Body of pancreas (tissue), 4 donors: Measurements from ENCODE around the gene PNLIPRP1. TPM values are rescaled to one million over a fixed set of nuclear protein-coding genes. Genes with fewer than 3 reads are reported as not detected.

Experiments
- ATAC-seq: fragments of 150-250 bp; one replicate; pipeline ENCODE4 v1.9.1; 2016
- DNase-seq, 4 donors: peaks; one replicate each; pipeline ENCODE4 v3.0.0-alpha.2; 2019
- H3K27ac ChIP-seq, 4 donors: fragments of 200-600 bp; sonication (generic); 1 replicate in 3 of 4; 2 replicates in 1 of 4; pipeline versions ENCODE4 v1.5.1 to v1.6.1; 2016 to 2019; ENCODE audit warnings: mild to moderate bottlenecking in 1 of 4, mixed read lengths in 1 of 4, moderate library complexity in 1 of 4
- H3K27me3 ChIP-seq, 2 donors: fragments of 200-600 bp; sonication (generic); one replicate each; pipeline ENCODE4 v1.6.0; 2016; ENCODE audit warnings: mild to moderate bottlenecking in 1 of 2
- H3K36me3 ChIP-seq, 2 donors: fragments of 200-600 bp; sonication (generic); replicated peaks in 1 of 2; 2 replicates each; pipeline ENCODE4 v1.5.1; 2016; ENCODE audit warnings: low read depth in 2 of 2; ENCODE audit not compliant: insufficient read depth in 1 of 2
- H3K4me1 ChIP-seq: fragments of 200-600 bp; sonication (generic); one replicate; pipeline ENCODE4 v1.6.0; 2016
- H3K4me3 ChIP-seq, 2 donors: fragments of 200-600 bp; sonication (generic); 1 replicate in 1 of 2; 2 replicates in 1 of 2; pipeline ENCODE4 v1.5.1; 2016 to 2019
- H3K9me3 ChIP-seq, 3 donors: fragments of 200-600 bp; sonication (generic); 1 replicate in 2 of 3; 2 replicates in 1 of 3; pipeline ENCODE4 v1.5.1; 2016
- CTCF ChIP-seq, 7 experiments: fragments of 450-650 bp in 4 of 7; fragments of 200-600 bp in 3 of 7; sonication (generic) in 3 of 7; IDR thresholded peaks; one replicate each; pipeline ENCODE4 v1.5.1; 2016 to 2019; ENCODE audit warnings: antibody characterized with exemption in 7 of 7
- POLR2A ChIP-seq, 3 donors: fragments of 450-650 bp; IDR thresholded peaks; one replicate each; pipeline ENCODE4 v1.6.1; 2016; ENCODE audit warnings: antibody characterized with exemption in 3 of 3, mild to moderate bottlenecking in 2 of 3
- WGBS, 2 donors: methylation state at CpG; one replicate each; pipeline ENCODE4 v1.1.5; 2017; 5-methylcytosine and 5-hydroxymethylcytosine counted together
- intact Hi-C: fragments of 100-400 bp; cut with DNase I; formaldehyde crosslinking; loops from one replicate; pipeline ENCODE4 v1.15.1; 2023
- total RNA-seq, 2 donors: library from RNA; depleted of rRNA; stranded (reverse); fragments of >200 nt; gene quantifications; one replicate each; pipeline ENCODE4 v1.1.0, GENCODE V29; 2016

Gene PNLIPRP1
- total RNA-seq, 2 donors from 2014 or later: 3,318 to 4,534 TPM

DNA sequence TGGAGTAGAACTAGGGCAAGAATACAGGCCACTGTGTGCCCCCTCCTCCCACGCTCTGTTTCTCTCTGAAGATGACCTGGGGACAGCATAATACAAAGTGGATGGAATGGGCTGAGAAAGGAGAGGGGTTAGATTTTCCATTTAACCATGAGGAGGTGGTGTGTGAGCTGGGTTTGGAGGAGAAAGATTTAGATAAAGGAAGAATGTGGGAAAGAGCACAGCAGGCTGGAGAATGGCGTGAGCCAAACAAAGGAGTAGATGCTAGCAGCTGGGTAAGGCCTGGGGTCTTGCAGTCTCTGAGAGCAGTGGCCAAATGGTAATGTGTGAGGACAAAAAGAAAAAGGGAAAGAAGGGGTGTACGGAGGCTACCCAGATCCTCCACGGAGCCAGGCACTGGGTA lies 38.6 kb downstream of the PNLIPRP1 start:
- 16 to 36% methylated on average over 4 of the region's 4 CpGs for WGBS, 2 donors
- Histone ChIP-seq H3K36me3 (peaks cover 0 to 3% of the 10 kb centered on the region in 2 donors), H3K27me3 (no peaks in the 10 kb centered on the region), H3K4me3 (no peak overlapping the region), H3K4me1 (peaks cover 70% of the 10 kb centered on the region), H3K9me3 (no peaks in the 10 kb centered on the region), H3K27ac (peak overlapping the region in 3 of 4 donors; percentile 36 to 53 (median 49))
- ATAC-seq (peak; percentile 1), DNase-seq (peak in 3 of 4 donors; percentile 31 to 46 (median 46))
- intact Hi-C loops: no loop called here
- TF ChIP-seq CTCF (IDR thresholded peaks at IDR 0.05) (no peak), POLR2A (IDR thresholded peaks at IDR 0.05) (peak in 2 of 3 donors; percentile 40 to 53)

DNA sequence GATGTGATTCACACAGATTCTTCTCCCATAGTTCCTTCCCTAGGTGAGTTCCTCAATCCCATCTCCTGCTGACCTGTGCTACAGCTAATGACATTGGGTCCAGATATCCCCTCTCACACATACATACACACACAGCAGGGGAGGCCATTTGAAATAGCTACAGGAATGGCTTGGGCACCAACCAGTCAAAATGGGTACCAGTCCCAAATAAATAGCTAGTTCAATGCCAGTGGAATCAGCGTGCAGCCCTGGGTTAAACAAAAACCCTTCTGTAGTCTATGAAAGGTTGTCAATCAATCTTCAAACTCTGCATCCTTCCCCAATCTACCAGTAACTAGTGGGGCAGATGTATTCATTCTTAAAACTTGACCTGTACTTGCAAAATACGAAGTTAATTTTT lies 39.3 kb downstream of the PNLIPRP1 start:
- no peak for TF ChIP-seq POLR2A (IDR thresholded peaks at IDR 0.05)
- TF ChIP-seq CTCF (IDR thresholded peaks at IDR 0.05): no peak
- Histone ChIP-seq H3K27me3 (no peaks in the 10 kb centered on the region), H3K36me3 (peaks cover 0 to 3% of the 10 kb centered on the region in 2 donors), H3K27ac (peak overlapping the region; percentile 4 to 53 (median 42)), H3K9me3 (no peaks in the 10 kb centered on the region), H3K4me3 (no peak overlapping the region), H3K4me1 (peaks cover 76% of the 10 kb centered on the region)
- intact Hi-C loops: no loop called here
- 28 to 34% methylated on average over 2 of the region's 2 CpGs for WGBS, 2 donors
- ATAC-seq (no peak), DNase-seq (peak in 1 of 4 donors; percentile 17)

- peaks cover 77% of the 10 kb centered on the region for H3K4me1 ChIP-seq
- TF ChIP-seq CTCF (IDR thresholded peaks at IDR 0.05): no peak
- TF ChIP-seq POLR2A (IDR thresholded peaks at IDR 0.05): peak in 2 of 3 donors; percentile 24 to 41
- H3K4me3 ChIP-seq: no peak overlapping the region
- peaks cover 0 to 6% of the 10 kb centered on the region in 2 donors for H3K36me3 ChIP-seq
- WGBS, 2 donors: 41 to 57% methylated on average over 6 of the region's 6 CpGs
- intact Hi-C loops: no loop called here
- peak; percentile 52 to 60 (median 58) for DNase-seq
- no peaks in the 10 kb centered on the region for H3K9me3 ChIP-seq
- H3K27ac ChIP-seq: peak overlapping the region in 2 of 4 donors; percentile 49 to 54
- peak; percentile 4 for ATAC-seq
- no peaks in the 10 kb centered on the region for H3K27me3 ChIP-seq
Observed at GRCh38 chr10:116631871-116632295, 41.1 kb downstream of the PNLIPRP1 start.

DNA sequence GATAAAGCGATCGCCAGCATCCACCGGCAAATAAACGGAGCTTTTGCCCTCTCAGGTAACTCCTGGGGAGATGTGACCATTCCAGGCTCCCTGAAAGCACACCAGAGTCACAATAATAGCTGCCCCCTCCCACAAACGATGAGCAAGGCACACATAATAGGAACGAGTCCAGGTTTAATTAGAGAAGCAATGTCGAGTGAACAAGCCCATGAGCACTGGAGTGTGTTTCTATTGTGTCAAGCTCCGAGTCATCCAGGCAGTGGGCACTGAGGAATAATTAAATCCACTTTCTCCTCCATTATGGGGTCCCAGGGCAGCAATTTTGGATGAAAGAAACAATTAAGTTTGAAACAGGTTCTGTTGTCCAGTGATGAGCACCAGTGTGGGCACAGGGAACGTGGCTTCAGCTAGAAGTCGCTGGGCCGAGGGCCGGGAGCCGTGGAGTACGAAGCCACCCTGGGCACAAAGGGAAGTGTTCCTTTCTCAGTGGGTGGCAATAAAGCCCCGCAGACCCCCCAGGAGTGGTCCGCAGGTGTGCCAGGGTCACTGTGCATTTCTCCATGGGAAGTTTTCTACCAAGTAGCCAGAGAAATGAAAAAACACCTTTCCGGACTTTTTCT lies 41.9 kb downstream of the PNLIPRP1 start:
- peak in 3 of 4 donors; percentile 42 to 46 (median 46) for DNase-seq
- peak overlapping the region in 2 of 4 donors; percentile 49 to 54 for H3K27ac ChIP-seq
- WGBS, 2 donors: 31 to 55% methylated on average over 17 of the region's 17 CpGs

More for the DNA sequence above, 41.9 kb downstream of the PNLIPRP1 start:
- no peaks in the 10 kb centered on the region for H3K9me3 ChIP-seq
- H3K27me3 ChIP-seq: no peaks in the 10 kb centered on the region
- peaks cover 0 to 6% of the 10 kb centered on the region in 2 donors for H3K36me3 ChIP-seq
- intact Hi-C loops: no loop called here
- peaks cover 76% of the 10 kb centered on the region for H3K4me1 ChIP-seq
- H3K4me3 ChIP-seq: no peak overlapping the region
- no peak for ATAC-seq
- TF ChIP-seq POLR2A (IDR thresholded peaks at IDR 0.05) (peak in 1 of 3 donors; percentile 55), CTCF (IDR thresholded peaks at IDR 0.05) (no peak)
